Activated CD4-positive, alpha-beta memory T cell treated with anti-CD3 and anti-CD28 coated beads, Interleukin-2, amount 10 ng/mL, durations not matched to agents 7 days and 5 days (primary cell): ENCODE results near the gene GABARAPL2. TPM values are rescaled to one million over a fixed set of nuclear protein-coding genes. Genes with fewer than 3 reads are reported as not detected.
"Not testable (repeated sequence)": the region's sequence is repeated elsewhere in the genome, so short reads cannot be mapped to it uniquely, and the experiment has no call there.

Experiments
- CTCF ChIA-PET: fragments of 350-600 bp; sonication (Branson Sonifier 250); formaldehyde crosslinking; loops from one replicate; lab custom pipeline; 2021; ENCODE audit warnings: antibody characterized with exemption, inconsistent platforms; lab: Charles Lee
- POLR2A ChIA-PET: fragments of 350-600 bp; sonication (Branson Sonifier 250); formaldehyde crosslinking; loops from one replicate; lab custom pipeline; 2021; ENCODE audit warnings: antibody characterized with exemption; lab: Charles Lee
- DNase-seq: peaks from one replicate; pipeline ENCODE4 v3.0.0-alpha.2; 2020
- H3K27ac Mint-ChIP-seq: one replicate; pipeline ENCODE4 v1.8.0; 2021; ENCODE audit warnings: mild to moderate bottlenecking, mixed read lengths
- H3K27me3 Mint-ChIP-seq: one replicate; pipeline ENCODE4 v1.8.0; 2021; ENCODE audit warnings: mixed read lengths
- H3K36me3 Mint-ChIP-seq: one replicate; pipeline ENCODE4 v1.8.0; 2021; ENCODE audit warnings: low read depth, mixed read lengths
- H3K4me1 Mint-ChIP-seq: one replicate; pipeline ENCODE4 v1.8.0; 2021; ENCODE audit warnings: mixed read lengths
- H3K4me3 Mint-ChIP-seq: one replicate; pipeline ENCODE4 v1.8.0; 2021; ENCODE audit warnings: mild to moderate bottlenecking, mixed read lengths
- H3K9me3 Mint-ChIP-seq: one replicate; pipeline ENCODE4 v1.8.0; 2021; ENCODE audit warnings: mixed read lengths
- total RNA-seq, 2 experiments: library from RNA; stranded (reverse); gene quantifications; one replicate each; pipeline ENCODE4 v1.2.3, GENCODE V29; 2021

Gene GABARAPL2
- total RNA-seq, 2 experiments from 2014 or later = 84.9 to 86.2 TPM

DNA sequence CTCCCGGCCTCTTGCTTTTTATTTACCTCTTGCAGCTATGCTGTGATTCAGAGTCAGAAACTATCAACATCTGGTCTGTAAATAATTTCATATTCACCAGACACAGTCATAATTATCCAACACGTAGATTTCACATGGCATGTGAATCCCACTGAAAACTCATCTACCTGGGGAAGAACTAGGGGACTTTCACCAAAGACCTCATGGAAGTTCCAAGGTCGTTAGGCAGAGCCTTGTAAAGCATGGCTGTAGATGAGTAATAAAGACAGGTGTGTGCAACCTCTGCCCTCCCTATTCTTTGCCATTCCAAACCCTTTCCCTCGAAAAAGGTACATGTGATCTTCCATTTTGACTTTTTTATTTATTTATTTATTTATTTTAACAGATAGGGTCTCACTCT is 28.4 kb upstream of the GABARAPL2 start:
- Mint-ChIP-seq H3K9me3 (no peaks in the 10 kb centered on the region), H3K36me3 (no peaks in the 10 kb centered on the region), H3K27ac (no peak overlapping the region), H3K4me3 (no peak overlapping the region), H3K4me1 (peaks cover 4% of the 10 kb centered on the region), H3K27me3 (no peaks in the 10 kb centered on the region)
- POLR2A ChIA-PET = no interaction called here
- CTCF ChIA-PET = interaction anchor here (1.3 kb wide), 1 partner anchor 18 kb away, joined by 3 read pairs; the partner anchor contains the start of gene TMEM231
- no peak for DNase-seq

GRCh38 chr16:75538882-75539565 is 27.2 kb upstream of the GABARAPL2 start:
- POLR2A ChIA-PET, H3K27ac Mint-ChIP-seq, CTCF ChIA-PET, DNase-seq, H3K4me1 Mint-ChIP-seq, H3K9me3 Mint-ChIP-seq, H3K36me3 Mint-ChIP-seq, H3K4me3 Mint-ChIP-seq, H3K27me3 Mint-ChIP-seq: not testable (repeated sequence)

GRCh38 chr16:75541236-75541635 is 24.9 kb upstream of the GABARAPL2 start:
- Mint-ChIP-seq H3K4me3 (no peak overlapping the region), H3K36me3 (no peaks in the 10 kb centered on the region), H3K27ac (no peak overlapping the region), H3K4me1 (peaks cover 4% of the 10 kb centered on the region), H3K27me3 (no peaks in the 10 kb centered on the region), H3K9me3 (no peaks in the 10 kb centered on the region)
- POLR2A ChIA-PET = no interaction called here
- no peak for DNase-seq
- CTCF ChIA-PET = no interaction called here

- H3K4me3 Mint-ChIP-seq, DNase-seq, H3K27me3 Mint-ChIP-seq, H3K27ac Mint-ChIP-seq, H3K4me1 Mint-ChIP-seq, CTCF ChIA-PET, H3K36me3 Mint-ChIP-seq, POLR2A ChIA-PET, H3K9me3 Mint-ChIP-seq: not testable (repeated sequence)
Observed at GRCh38 chr16:75542462-75542861, 23.7 kb upstream of the GABARAPL2 start.

- H3K27me3 Mint-ChIP-seq, H3K36me3 Mint-ChIP-seq, DNase-seq, H3K4me3 Mint-ChIP-seq, CTCF ChIA-PET, H3K9me3 Mint-ChIP-seq, H3K27ac Mint-ChIP-seq, POLR2A ChIA-PET: not testable (repeated sequence)
- peaks cover 10% of the 10 kb centered on the region for H3K4me1 Mint-ChIP-seq
Observed at GRCh38 chr16:75545879-75546278, 20.3 kb upstream of the GABARAPL2 start.

GRCh38 chr16:75546293-75546692 is 19.9 kb upstream of the GABARAPL2 start:
- ChIA-PET CTCF (no interaction called here), POLR2A (no interaction called here)
- Mint-ChIP-seq H3K4me3 (no peak overlapping the region), H3K27ac (no peak overlapping the region), H3K9me3 (no peaks in the 10 kb centered on the region), H3K27me3 (no peaks in the 10 kb centered on the region), H3K36me3 (no peaks in the 10 kb centered on the region), H3K4me1 (peaks cover 10% of the 10 kb centered on the region)
- DNase-seq = no peak

DNA sequence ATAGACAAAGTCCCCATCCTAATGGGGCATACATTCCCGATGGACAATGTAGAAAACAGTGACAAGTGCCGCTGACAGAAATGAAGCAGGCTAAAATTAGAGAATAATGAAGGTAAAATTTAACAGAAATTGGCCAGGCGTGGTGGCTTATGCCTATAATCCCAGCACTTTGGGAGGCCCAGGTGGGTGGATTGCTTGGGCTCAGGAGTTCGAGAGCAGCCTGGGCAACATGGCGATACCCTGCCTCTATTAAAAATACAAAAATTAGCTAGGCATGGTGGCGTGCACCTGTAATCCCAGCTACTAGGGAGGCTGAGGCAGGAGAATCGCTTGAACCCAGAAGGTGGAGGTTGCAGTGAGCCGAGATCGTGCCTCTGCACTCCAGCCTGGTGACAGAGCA is 17.7 kb upstream of the GABARAPL2 start:
- H3K4me3 Mint-ChIP-seq, H3K27me3 Mint-ChIP-seq, H3K9me3 Mint-ChIP-seq, H3K36me3 Mint-ChIP-seq, DNase-seq, CTCF ChIA-PET, POLR2A ChIA-PET, H3K27ac Mint-ChIP-seq: not testable (repeated sequence)
- H3K4me1 Mint-ChIP-seq = peaks cover 13% of the 10 kb centered on the region

- DNase-seq = peak; percentile 42
- ChIA-PET POLR2A (interaction anchor here (1.1 kb wide), 1 partner anchor 17 kb away, joined by 4 read pairs; no protein-coding TSS in a partner anchor), CTCF (interaction anchor here (0.8 to 3.5 kb wide), 13 partner anchors 9 to 350 kb away, joined by 3 to 16 read pairs (median 3); no protein-coding TSS in a partner anchor)
- no peaks in the 10 kb centered on the region for H3K9me3 Mint-ChIP-seq
- no peaks in the 10 kb centered on the region for H3K27me3 Mint-ChIP-seq
- H3K27ac Mint-ChIP-seq = no peak overlapping the region
- H3K4me3 Mint-ChIP-seq = no peak overlapping the region
- H3K4me1 Mint-ChIP-seq = peaks cover 24% of the 10 kb centered on the region
- no peaks in the 10 kb centered on the region for H3K36me3 Mint-ChIP-seq
Observed at GRCh38 chr16:75550211-75550662, 15.9 kb upstream of the GABARAPL2 start.

- H3K4me3 Mint-ChIP-seq = no peak overlapping the region
- no peaks in the 10 kb centered on the region for H3K27me3 Mint-ChIP-seq
- H3K27ac Mint-ChIP-seq = no peak overlapping the region
- H3K9me3 Mint-ChIP-seq = no peaks in the 10 kb centered on the region
- POLR2A ChIA-PET = interaction anchor here (1.6 kb wide), 1 partner anchor 89 kb away, joined by 4 read pairs; no protein-coding TSS in a partner anchor
- no peak for DNase-seq
- H3K4me1 Mint-ChIP-seq = peaks cover 34% of the 10 kb centered on the region
- CTCF ChIA-PET = interaction anchor here (1.1 to 3.5 kb wide), 3 partner anchors 12 to 88 kb away, joined by 3 to 16 read pairs (median 7); partner anchors contain the start of gene GABARAPL2
- no peaks in the 10 kb centered on the region for H3K36me3 Mint-ChIP-seq
Observed at GRCh38 chr16:75552951-75553350, 13.2 kb upstream of the GABARAPL2 start.

GRCh38 chr16:75555213-75555706 is 10.9 kb upstream of the GABARAPL2 start:
- DNase-seq = peak; percentile 27
- Mint-ChIP-seq H3K27ac (no peak overlapping the region), H3K9me3 (no peaks in the 10 kb centered on the region), H3K27me3 (peaks cover 5% of the 10 kb centered on the region), H3K4me3 (peak overlapping the region; percentile 86), H3K36me3 (no peaks in the 10 kb centered on the region), H3K4me1 (peaks cover 26% of the 10 kb centered on the region)
- ChIA-PET CTCF (interaction anchor here (0.8 to 1.5 kb wide), 8 partner anchors 12 to 209 kb away, joined by 3 to 16 read pairs (median 4); partner anchors contain the start of genes KARS1 and TERF2IP), POLR2A (interaction anchor here (1.1 to 2.9 kb wide), 6 partner anchors 11 to 123 kb away, joined by 3 to 30 read pairs (median 8); partner anchors contain the start of genes ADAT1, GABARAPL2, KARS1 and TERF2IP)

DNA sequence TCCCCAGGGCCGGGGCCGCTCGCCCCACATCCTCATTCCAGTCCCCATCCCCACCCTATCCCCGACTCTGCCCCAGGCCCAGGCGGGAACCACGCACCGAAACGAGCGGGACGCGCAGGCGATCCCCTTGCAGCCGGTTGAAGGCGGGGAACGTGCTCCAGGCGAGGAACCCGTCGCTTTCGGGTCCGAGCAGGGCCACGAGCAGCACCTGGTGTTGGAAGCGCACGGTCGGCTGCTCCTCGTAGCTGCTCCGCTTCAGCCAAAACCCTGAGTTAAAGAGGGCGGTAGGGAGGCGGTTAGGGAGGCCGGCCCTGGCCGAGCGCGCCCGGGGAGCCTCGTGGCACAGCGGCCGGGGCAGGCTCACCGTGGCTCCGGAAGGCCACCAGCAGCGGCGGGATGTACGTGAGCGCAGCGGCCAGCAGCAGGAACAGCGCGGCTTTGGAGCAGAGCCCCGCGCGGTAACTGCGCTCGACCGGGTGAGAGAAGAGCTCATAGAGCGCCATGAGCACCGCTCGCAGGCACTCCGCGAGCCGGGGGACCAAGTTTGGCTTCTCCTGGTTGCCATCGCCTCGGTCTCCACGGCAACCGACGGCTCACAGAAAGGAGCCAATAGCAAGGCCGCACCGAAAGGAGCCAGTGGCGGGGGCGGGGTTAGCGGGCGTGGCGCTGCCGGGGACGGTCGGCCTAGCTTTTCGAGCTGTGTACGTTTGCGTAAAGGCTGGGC is 10.3 kb upstream of the GABARAPL2 start, which contains the start of gene TMEM231:
Gene TMEM231, minus strand, starts transcription at position 546 of the 724 bp plus-strand sequence. Its CDS starts 43 bp downstream, at position 503.
- Mint-ChIP-seq H3K4me3 (peak within 1 kb of the TSS; percentile 86), H3K27me3 (peaks cover 5% of the 10 kb centered on the region), H3K27ac (peak within 1 kb of the TSS; percentile 71), H3K36me3 (no peaks in the 10 kb centered on the region), H3K9me3 (no peaks in the 10 kb centered on the region), H3K4me1 (peaks cover 23% of the 10 kb centered on the region)
- peak; percentile 98 for DNase-seq
- ChIA-PET CTCF (interaction anchor here (0.6 to 1.5 kb wide), 8 partner anchors 11 to 208 kb away, joined by 3 to 16 read pairs (median 4); partner anchors contain the start of genes KARS1 and TERF2IP), POLR2A (interaction anchor here (1.1 to 2.9 kb wide), 5 partner anchors 10 to 123 kb away, joined by 3 to 30 read pairs (median 10); partner anchors contain the start of genes ADAT1, GABARAPL2, KARS1 and TERF2IP)

DNA sequence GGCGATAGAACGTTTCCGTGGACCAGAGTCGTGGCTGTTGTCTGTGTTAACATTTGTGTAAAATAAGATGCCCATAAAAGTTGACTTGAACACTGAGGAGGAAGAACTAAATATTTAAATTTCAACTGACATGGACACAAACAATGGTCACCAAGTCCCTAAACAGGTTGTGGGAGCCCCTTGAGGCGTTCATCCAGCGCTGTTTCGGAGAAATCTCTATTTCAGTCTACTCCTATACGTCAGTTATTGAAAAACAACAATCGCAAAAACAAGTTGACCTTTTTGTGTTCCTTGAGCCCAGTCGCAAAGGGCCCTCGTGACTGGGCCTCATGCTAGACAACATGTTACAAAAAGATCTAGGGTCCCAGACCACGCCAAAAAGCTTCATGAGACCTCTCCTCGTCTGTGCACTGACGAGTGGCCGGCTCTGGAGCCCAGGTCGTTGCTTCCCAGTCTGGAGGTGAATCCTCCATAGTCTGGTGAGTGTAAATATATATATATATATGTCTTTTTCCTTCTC is 9.7 kb upstream of the GABARAPL2 start:
- ChIA-PET POLR2A (interaction anchor here (1.1 to 2.9 kb wide), 5 partner anchors 9 to 124 kb away, joined by 3 to 30 read pairs (median 10); partner anchors contain the start of genes ADAT1, GABARAPL2, KARS1 and TERF2IP), CTCF (interaction anchor here (0.6 to 1.5 kb wide), 8 partner anchors 11 to 207 kb away, joined by 3 to 16 read pairs (median 4); partner anchors contain the start of genes KARS1 and TERF2IP)
- H3K9me3 Mint-ChIP-seq = no peaks in the 10 kb centered on the region
- H3K4me3 Mint-ChIP-seq = peak overlapping the region; percentile 86
- peaks cover 6% of the 10 kb centered on the region for H3K27me3 Mint-ChIP-seq
- H3K36me3 Mint-ChIP-seq = no peaks in the 10 kb centered on the region
- H3K27ac Mint-ChIP-seq = peak overlapping the region; percentile 71
- no peak for DNase-seq
- peaks cover 23% of the 10 kb centered on the region for H3K4me1 Mint-ChIP-seq
